PC-3 (cell line): ENCODE measurements around the gene SIGLEC14. TPM values are rescaled to one million over a fixed set of nuclear protein-coding genes. Genes with fewer than 3 reads are reported as not detected.

Experiments used
- ATAC-seq: fragments of 200-7000 bp; cut with Tn5 transposase; 2 replicates; pipeline ENCODE4 v1.9.1; 2020; ENCODE audit warnings: mild to moderate bottlenecking, moderate library complexity
- BruUV-seq: library from RNA; stranded (reverse); fragments of 400-500 nt; replicated peaks from 2 replicates; lab custom pipeline; 2021; lab: Mats Ljungman, UMichigan
- CTCF ChIA-PET: fragments of 300-600 bp; sonication (Branson Sonifier 250); formaldehyde crosslinking; loops from one replicate; lab custom pipeline; 2022; ENCODE audit warnings: antibody characterized with exemption; lab: Charles Lee
- POLR2A ChIA-PET: fragments of 300-600 bp; sonication (Branson Sonifier 250); formaldehyde crosslinking; loops from one replicate; lab custom pipeline; 2022; ENCODE audit warnings: antibody characterized with exemption; ENCODE audit not compliant: unreplicated experiment; lab: Charles Lee
- DNase-seq: peaks from one replicate; pipeline ENCODE4 v3.0.0-alpha.2; 2015
- H2AFZ ChIP-seq: fragments of 300-600 bp; sonication (generic); 2 replicates; pipeline ENCODE4 v1.6.0; 2016; ENCODE audit warnings: antibody characterized with exemption, low read length
- H3F3A ChIP-seq: fragments of 300-600 bp; sonication (generic); one replicate; pipeline ENCODE4 v1.6.0; 2017; ENCODE audit warnings: antibody characterized with exemption, low read length, control low read depth, mild to moderate bottlenecking; ENCODE audit not compliant: unreplicated experiment
- H3K27ac ChIP-seq: fragments of 300-600 bp; sonication (generic); 2 replicates; pipeline ENCODE4 v1.5.1; 2016; ENCODE audit warnings: mild to moderate bottlenecking, low read length
- H3K27me3 ChIP-seq: fragments of 300-600 bp; sonication (generic); 2 replicates; pipeline ENCODE4 v1.6.1; 2016; ENCODE audit warnings: low read length, mixed read lengths
- H3K36me3 ChIP-seq: fragments of 300-600 bp; sonication (generic); 2 replicates; pipeline ENCODE4 v1.6.1; 2016; ENCODE audit warnings: low read depth, mixed run types, low read length, mixed read lengths
- H3K4me1 ChIP-seq: fragments of 300-600 bp; sonication (generic); 2 replicates; pipeline ENCODE4 v1.5.1; 2016; ENCODE audit warnings: low read length; ENCODE audit not compliant: insufficient read depth
- H3K4me2 ChIP-seq: fragments of 300-600 bp; sonication (generic); 2 replicates; pipeline ENCODE4 v1.6.0; 2016; ENCODE audit warnings: low read length
- H3K4me3 ChIP-seq: fragments of 300-600 bp; sonication (generic); 2 replicates; pipeline ENCODE4 v1.5.1; 2016; ENCODE audit warnings: mild to moderate bottlenecking, low read length, mixed read lengths
- H3K79me2 ChIP-seq: fragments of 300-600 bp; sonication (generic); 2 replicates; pipeline ENCODE4 v1.6.1; 2017; ENCODE audit warnings: low read length, mixed read lengths
- H3K9ac ChIP-seq: fragments of 300-600 bp; sonication (generic); 2 replicates; pipeline ENCODE4 v1.6.0; 2016; ENCODE audit warnings: mild to moderate bottlenecking, low read length
- H3K9me2 ChIP-seq: fragments of 300-600 bp; sonication (generic); replicated peaks from 2 replicates; pipeline ENCODE4 v1.6.1; 2016; ENCODE audit warnings: mixed run types, low read length, mixed read lengths
- H3K9me3 ChIP-seq: fragments of 300-600 bp; sonication (generic); 2 replicates; pipeline ENCODE4 v1.6.1; 2016; ENCODE audit warnings: low read length, mixed read lengths
- H4K20me1 ChIP-seq: fragments of 300-600 bp; sonication (generic); 2 replicates; pipeline ENCODE4 v1.6.1; 2016; ENCODE audit warnings: low read length, mixed read lengths
- EZH2 ChIP-seq: fragments of 300-600 bp; sonication (generic); IDR thresholded peaks from one replicate; pipeline ENCODE4 v1.6.1; 2017; ENCODE audit warnings: antibody characterized with exemption, mild to moderate bottlenecking, low read length; ENCODE audit not compliant: unreplicated experiment
- EZH2phosphoT487 ChIP-seq: fragments of 300-600 bp; sonication (generic); IDR thresholded peaks from 2 replicates; pipeline ENCODE4 v1.6.1; 2018; ENCODE audit warnings: mild to moderate bottlenecking, antibody characterized with exemption, low read length, borderline replicate concordance
- intact Hi-C: fragments of 100-400 bp; cut with micrococcal nuclease; formaldehyde crosslinking; loops from 2 replicates; pipeline ENCODE4 v1.9.0; 2023
- total RNA-seq: library from RNA; depleted of rRNA; stranded (reverse); fragments of >200 nt; gene quantifications from 2 replicates; pipeline ENCODE4 v1.2.3, GENCODE V29; 2014
- TF ChIP-seq, protein P1 (sequence below): fragments of 300-600 bp; sonication (generic); conservative IDR thresholded peaks from 2 replicates; pipeline ENCODE4 v1.5.1; 2017; ENCODE audit warnings: antibody characterized with exemption, low read depth, mild to moderate bottlenecking, low read length

Gene SIGLEC14
- total RNA-seq, 1 experiment from 2014 or later = not detected

DNA sequence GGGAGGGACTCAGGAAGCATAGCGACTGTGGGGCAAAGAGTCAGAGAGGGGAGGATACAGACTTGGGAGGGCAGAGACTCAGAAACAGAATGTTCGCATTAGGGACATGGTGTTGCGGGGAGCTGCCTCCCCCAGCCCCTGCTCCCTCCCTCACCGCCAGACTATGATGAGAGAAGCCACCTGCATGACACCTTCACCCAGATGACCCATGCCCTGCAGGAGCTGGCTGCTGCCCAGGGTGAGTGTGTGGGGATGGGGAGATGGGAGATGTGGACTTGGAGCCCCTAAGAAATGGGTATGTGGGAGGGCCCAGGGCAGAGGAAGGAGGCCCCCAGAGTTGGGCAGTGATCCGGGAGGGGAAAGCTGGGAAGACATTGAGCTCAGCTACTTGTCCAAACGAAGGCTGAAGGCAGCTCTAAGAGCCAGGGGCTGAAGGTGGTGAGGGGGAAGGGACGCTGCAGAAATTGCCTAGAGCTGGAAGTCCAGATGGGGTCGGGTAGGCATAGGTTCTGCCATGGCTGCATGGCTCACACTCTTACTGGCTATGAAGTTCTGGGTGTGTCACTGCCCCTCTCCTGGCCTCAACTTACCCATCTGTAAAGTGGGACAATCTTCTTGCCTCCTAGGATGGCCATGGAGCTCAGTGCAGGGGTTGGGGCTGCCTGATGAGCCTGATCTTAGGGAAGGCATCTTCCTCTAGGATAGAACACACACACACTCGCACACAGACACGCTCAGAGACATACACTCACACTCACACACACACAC is 47.9 kb upstream of the SIGLEC14 start:
- Histone ChIP-seq H3K4me2 (no peak overlapping the region), H3K4me3 (no peak overlapping the region), H3K4me1 (peaks cover 11% of the 10 kb centered on the region), H3K9me2 (no peaks in the 10 kb centered on the region), H3K79me2 (peaks cover 66% of the 10 kb centered on the region), H3K9ac (no peak overlapping the region), H3F3A (no peaks in the 10 kb centered on the region), H3K9me3 (no peaks in the 10 kb centered on the region), H2AFZ (no peak overlapping the region), H3K36me3 (peaks cover 65% of the 10 kb centered on the region), H3K27ac (no peak overlapping the region), H3K27me3 (no peaks in the 10 kb centered on the region), H4K20me1 (peaks cover 27% of the 10 kb centered on the region)
- DNase-seq (no peak), ATAC-seq (no peak)
- intact Hi-C loops = no loop called here
- ChIA-PET POLR2A (no interaction called here), CTCF (no interaction called here)
- TF ChIP-seq EZH2 = no peak
- no peak for TF ChIP-seq EZH2phosphoT487
- TF ChIP-seq, protein P1, sequence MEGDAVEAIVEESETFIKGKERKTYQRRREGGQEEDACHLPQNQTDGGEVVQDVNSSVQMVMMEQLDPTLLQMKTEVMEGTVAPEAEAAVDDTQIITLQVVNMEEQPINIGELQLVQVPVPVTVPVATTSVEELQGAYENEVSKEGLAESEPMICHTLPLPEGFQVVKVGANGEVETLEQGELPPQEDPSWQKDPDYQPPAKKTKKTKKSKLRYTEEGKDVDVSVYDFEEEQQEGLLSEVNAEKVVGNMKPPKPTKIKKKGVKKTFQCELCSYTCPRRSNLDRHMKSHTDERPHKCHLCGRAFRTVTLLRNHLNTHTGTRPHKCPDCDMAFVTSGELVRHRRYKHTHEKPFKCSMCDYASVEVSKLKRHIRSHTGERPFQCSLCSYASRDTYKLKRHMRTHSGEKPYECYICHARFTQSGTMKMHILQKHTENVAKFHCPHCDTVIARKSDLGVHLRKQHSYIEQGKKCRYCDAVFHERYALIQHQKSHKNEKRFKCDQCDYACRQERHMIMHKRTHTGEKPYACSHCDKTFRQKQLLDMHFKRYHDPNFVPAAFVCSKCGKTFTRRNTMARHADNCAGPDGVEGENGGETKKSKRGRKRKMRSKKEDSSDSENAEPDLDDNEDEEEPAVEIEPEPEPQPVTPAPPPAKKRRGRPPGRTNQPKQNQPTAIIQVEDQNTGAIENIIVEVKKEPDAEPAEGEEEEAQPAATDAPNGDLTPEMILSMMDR = no peak
- no TSS peak for BruUV-seq

DNA sequence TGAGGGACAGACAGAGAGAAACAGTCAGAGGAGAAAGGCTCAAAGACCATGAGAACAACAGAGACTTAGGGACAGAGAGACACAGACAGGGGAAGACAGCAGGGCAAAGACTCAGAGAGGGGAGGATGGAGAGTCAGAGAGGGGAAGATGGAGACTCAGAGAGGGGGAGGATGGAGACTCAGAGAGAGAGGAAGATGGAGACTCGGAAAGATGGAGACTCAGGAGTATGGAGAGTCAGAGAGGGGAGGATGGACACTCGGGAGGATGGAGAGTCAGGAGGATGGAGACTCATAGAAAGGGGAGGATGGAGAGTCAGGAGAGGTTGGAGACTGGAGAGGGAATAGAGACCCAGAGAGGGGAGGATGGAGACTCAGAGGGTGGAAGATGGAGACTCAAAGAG is 47.2 kb upstream of the SIGLEC14 start:
- Histone ChIP-seq H3F3A (no peaks in the 10 kb centered on the region), H3K36me3 (peaks cover 58% of the 10 kb centered on the region), H3K9me2 (no peaks in the 10 kb centered on the region), H3K9ac (no peak overlapping the region), H3K4me2 (no peak overlapping the region), H3K4me1 (peaks cover 11% of the 10 kb centered on the region), H3K9me3 (no peaks in the 10 kb centered on the region), H3K27ac (no peak overlapping the region), H4K20me1 (peaks cover 27% of the 10 kb centered on the region), H2AFZ (no peak overlapping the region), H3K4me3 (no peak overlapping the region), H3K27me3 (no peaks in the 10 kb centered on the region), H3K79me2 (peaks cover 70% of the 10 kb centered on the region)
- CTCF ChIA-PET = no interaction called here
- POLR2A ChIA-PET = no interaction called here
- no peak for ATAC-seq
- DNase-seq = no peak
- no TSS peak for BruUV-seq
- intact Hi-C loops = no loop called here
- TF ChIP-seq, protein P1 = no peak
- TF ChIP-seq EZH2phosphoT487 (no peak), EZH2 (no peak)

DNA sequence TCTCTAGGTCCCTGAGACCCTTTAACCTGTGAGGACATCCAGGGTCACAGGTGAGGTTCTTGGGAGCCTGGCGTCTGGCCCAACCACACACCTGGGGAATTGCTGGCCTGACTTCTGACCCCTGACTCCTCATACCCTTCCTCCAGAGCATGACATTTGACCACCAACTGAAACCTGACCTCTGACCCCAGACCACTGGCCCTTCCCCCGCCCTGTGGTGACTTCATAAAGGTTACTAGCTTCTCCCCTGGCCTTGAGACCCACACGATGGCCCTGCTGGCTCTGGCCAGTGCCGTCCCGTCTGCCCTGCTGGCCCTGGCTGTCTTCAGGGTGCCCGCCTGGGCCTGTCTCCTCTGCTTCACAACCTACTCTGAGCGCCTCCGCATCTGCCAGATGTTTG is 46.6 kb upstream of the SIGLEC14 start, which contains the start of gene SPACA6:
SPACA6 (plus strand) TSS at position 71 of the 400 bp plus-strand sequence; CDS start at position 268, 197 bp downstream.
- H3F3A ChIP-seq = no peaks in the 10 kb centered on the region
- H3K4me1 ChIP-seq = peaks cover 15% of the 10 kb centered on the region
- no peaks in the 10 kb centered on the region for H3K9me3 ChIP-seq
- H3K27ac ChIP-seq = no peak within 1 kb of the TSS
- no peak within 1 kb of the TSS for H3K9ac ChIP-seq
- no peaks in the 10 kb centered on the region for H3K9me2 ChIP-seq
- intact Hi-C loops = no loop called here
- H3K27me3 ChIP-seq = no peaks in the 10 kb centered on the region
- ATAC-seq = no peak
- H4K20me1 ChIP-seq = peaks cover 27% of the 10 kb centered on the region
- peak within 1 kb of the TSS; percentile 91 for H3K4me2 ChIP-seq
- ChIA-PET CTCF (no interaction called here), POLR2A (no interaction called here)
- peaks cover 76% of the 10 kb centered on the region for H3K79me2 ChIP-seq
- TF ChIP-seq EZH2 (no peak), EZH2phosphoT487 (no peak)
- TF ChIP-seq, protein P1 = no peak
- peak within 1 kb of the TSS; percentile 29; the same call in 1 of the 2 replicates for H3K4me3 ChIP-seq
- peaks cover 52% of the 10 kb centered on the region for H3K36me3 ChIP-seq
- BruUV-seq = no TSS peak
- no peak for DNase-seq
- H2AFZ ChIP-seq = no peak within 1 kb of the TSS
